HG03280 (cell line): ENCODE results near the gene ELK4.

Source experiments
- ATAC-seq: cut with Tn5 transposase; IDR thresholded peaks from one replicate; pipeline ENCODE4 v1.9.1; 2021; ENCODE audit warnings: mild to moderate bottlenecking, moderate library complexity; ENCODE audit not compliant: unreplicated experiment

ELK4 gene

DNA sequence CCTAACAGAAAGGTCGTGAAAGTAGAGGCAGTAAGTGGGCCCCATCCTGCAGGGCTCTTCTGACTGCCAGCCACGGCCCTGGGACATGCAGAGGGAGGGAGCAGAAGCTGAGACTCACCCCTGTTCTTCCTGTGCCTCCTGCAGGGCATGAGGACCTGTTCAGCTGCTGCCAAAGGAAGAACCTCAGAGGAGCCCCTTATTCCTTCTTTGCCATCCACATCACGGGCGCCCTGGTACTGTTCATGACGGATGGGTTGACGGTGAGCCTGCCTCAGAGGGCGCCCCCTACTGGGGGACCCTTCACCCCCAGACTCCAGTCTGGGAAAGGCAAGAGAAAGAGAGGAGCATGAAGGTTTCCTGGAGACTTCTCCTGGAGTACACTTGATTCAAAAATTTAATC lies 47.1 kb downstream of the ELK4 start:
- no peak for ATAC-seq

DNA sequence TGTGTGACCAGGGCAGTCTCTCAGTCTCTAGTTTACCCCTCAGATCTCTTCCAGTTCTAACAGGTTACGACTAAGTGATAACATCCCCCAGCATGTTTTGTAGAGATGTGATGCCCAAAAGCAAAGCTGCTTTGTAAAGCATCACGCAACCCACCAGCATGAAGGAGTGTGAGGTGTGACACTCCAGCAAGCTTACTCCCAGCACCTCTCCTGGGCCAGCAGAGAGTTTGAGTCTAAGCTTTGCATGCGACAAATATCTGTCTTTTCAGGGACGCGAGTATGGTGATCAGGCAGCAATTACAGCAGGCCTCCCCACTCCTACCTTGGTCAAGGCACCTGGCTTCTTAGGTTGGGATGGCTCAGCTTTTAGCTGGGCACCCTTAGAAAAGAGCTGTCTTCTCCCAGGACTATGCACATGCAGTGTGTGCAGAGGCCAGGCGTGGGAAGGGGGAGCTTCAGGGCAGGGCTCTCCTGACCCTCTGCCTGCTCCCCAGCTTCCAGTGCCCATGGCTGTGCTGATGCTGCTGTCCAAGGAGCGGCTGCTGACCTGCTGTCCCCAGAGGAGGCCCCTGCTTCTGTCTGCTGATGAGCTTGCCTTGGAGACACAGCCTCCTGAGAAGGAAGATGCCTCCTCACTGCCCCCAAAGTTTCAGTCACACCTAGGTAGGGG lies 48.2 kb downstream of the ELK4 start:
- ATAC-seq, result no peak

DNA sequence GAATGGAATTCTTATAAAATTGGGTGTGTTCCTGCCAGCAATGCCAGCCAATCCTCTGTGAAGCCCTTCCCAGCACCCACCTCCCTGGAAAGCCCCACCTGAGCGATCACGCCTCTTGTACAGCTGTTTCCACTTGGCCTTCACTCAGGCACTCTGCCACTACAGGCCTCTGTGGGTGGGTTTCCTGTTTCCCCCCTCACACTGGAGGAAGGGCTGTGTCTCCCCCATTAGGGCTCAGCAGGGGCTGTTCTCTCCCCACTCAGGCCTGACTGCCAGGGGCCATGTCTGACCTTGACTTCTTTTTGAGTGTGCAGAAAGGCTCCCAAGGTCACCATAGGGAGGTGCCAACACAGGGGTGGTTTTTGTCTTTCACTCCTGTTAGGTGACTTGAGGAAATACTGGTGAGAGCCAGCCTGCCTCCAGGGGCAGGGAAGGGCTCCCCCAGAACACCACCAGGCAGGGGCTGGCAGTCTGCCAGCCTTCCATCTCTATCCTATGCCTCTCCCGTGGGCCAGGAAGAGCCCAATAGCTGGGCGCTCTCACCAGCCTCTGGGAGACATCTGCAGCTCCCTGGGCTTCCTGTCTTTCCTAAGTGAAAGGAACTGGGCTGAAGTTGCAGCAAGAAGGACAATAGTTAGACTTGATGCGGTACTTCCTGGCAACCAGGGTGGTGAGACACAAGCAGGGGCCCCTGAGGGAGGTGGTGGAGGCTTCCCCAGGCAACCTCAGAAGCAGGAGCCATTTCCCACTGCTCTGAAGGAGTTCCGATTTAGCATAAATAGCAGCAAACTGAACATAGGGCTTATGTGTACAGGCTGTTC lies 49.1 kb downstream of the ELK4 start:
- ATAC-seq, result no peak

DNA sequence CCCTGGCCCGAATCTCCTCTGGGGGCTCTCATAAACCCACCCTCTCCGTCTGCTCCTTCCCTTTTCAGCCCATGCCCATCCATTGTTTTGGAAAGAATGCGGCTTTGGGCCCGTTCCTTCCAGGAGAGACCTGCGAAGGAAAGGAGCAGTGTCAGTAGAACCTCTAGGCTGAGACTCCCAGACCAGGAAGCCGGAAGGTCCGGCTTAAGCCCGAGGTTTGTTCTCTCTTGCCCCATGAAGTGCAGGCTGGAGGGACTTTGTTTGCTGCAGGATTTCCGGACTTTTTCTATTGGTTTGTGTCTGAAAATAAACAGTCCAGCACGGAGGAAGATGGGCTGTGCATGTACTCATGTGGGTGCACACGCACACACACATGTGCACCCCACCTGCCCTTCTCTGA lies 49.8 kb downstream of the ELK4 start:
- ATAC-seq, result no peak

GRCh38 chr1:205581321-205581980 lies 50.4 kb downstream of the ELK4 start:
- ATAC-seq, result no peak

DNA sequence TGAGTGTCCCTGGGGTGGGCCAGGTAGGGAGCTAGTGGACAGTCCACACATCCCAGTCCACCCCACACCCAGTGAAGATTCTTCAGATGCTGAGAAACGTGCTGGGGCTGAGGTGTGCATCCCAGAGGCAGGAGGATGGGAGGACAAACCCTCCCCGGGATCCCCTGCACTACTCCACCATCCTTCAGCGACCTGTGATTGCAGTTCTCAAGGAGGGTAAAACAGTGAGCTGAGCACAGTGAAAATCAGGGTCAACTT lies 51.0 kb downstream of the ELK4 start:
- ATAC-seq, result no peak

- ATAC-seq, result no peak
Observed at GRCh38 chr1:205580140-205580922, 51.5 kb downstream of the ELK4 start.

DNA sequence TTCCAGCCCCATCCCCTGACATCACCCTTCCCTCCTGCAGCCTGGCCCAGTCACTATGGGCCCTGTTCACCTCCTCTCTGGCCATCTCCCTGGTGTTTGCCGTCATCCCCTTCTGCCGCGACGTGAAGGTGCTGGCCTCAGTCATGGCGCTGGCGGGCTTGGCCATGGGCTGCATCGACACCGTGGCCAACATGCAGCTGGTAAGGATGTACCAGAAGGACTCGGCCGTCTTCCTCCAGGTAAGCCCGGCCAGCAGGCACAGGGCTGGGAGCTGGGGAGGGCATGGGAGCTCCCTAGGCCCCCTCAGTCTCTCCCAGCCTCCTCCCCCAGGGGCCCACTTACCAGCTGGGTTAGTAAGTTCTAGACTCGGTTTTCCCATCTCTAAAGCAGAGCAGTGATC lies 52.1 kb downstream of the ELK4 start:
- ATAC-seq, result no peak

GRCh38 chr1:205578780-205579571 lies 52.8 kb downstream of the ELK4 start:
- no peak for ATAC-seq

GRCh38 chr1:205577874-205578658 lies 53.7 kb downstream of the ELK4 start:
- ATAC-seq, result no peak

DNA sequence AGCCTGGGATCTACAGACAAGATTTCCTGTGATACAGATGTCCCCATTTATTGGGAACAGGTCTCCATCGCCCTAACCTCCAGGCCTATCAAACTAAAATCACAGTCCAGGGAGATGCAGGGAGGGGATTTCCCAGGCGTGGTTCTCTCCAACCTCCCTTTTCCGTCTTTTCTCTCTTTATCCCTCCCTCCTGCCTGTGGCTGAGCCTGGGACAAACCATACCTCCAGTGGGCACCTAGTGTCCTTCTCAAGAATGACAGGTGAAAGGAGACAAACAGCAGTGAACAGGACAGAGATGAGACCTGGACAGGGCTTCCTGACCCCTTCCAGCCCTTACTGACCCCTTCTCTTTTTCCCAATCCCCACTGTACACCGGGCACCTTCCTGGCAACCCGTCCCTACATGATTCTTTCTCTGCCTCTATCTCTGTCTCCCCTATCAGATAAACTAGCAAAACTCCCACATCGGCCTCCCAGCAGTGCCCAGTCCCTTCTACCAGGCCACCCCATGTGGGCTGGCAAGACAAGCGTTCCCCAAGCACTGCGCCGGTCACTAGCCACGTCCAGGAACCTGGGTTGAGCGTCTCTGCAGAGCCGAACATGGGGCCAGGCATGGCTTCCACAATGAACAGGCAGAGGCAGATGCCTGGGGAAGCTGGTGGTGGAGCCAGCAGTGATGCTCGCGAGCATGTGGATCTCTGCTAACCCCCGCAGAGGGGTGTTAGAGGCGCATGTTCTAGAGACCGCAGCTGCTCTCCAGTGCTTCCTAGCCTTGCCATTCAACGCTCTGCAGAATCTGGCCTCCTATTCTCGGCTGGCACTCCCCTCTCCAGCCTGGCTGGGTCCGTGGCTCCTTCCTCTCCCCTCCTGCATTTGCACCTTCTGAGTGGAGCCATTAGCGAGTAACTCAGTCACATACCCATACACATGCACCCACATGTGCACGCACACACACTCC lies 54.7 kb downstream of the ELK4 start:
- no peak for ATAC-seq

DNA sequence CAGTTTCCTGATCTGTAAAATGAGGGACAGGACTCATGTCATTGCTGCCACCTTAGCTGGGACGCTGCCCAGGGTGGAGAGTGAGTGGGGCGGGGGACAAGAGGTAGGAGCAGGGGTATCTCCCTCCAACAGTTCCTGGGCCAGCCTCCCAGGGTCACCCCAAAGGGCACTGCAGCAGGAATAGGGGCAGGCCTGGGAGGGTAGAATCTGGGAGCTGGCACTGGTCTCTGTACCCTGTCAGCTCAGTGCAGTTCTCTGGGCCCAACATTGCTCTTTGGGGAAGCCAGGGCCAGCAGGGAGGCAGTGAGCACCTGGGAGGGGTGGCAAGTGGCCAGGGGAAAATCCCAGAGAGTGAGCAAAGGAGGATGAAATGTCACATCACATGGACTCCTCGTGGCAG lies 55.8 kb downstream of the ELK4 start:
- no peak for ATAC-seq

DNA sequence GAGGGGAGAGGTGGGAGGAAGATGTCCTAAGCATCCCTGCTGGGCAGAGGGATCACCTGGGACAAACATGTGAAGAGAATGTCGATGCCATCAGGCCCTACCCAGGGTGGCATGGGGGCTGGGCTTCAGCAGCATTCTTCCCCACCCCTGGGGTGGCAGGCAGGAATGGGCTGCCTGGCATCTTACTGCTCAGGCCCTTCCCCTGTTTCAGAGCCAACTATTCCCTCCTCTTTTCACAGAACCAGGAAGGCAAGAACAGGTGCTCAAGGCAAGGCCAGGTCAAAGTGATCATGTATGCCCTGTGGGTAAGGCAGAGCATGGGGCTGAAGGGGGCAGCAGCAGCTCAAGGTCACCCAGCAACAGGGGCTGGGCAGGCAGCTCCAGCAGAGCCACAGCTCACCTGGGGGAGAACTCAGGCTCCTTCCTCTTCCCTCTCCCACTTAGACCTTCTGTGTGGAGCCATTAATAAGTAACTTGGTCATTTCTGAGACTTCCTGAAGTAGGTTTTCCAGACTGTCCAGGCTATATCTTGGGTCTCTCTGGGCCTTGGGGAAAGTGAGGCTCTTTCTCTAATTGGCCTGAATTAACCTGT lies 56.4 kb downstream of the ELK4 start:
- ATAC-seq, result no peak

- ATAC-seq, result no peak
Observed at GRCh38 chr1:205572421-205572820, 59.4 kb downstream of the ELK4 start.

- no peak for ATAC-seq
Observed at GRCh38 chr1:205571747-205572146, 60.1 kb downstream of the ELK4 start.

DNA sequence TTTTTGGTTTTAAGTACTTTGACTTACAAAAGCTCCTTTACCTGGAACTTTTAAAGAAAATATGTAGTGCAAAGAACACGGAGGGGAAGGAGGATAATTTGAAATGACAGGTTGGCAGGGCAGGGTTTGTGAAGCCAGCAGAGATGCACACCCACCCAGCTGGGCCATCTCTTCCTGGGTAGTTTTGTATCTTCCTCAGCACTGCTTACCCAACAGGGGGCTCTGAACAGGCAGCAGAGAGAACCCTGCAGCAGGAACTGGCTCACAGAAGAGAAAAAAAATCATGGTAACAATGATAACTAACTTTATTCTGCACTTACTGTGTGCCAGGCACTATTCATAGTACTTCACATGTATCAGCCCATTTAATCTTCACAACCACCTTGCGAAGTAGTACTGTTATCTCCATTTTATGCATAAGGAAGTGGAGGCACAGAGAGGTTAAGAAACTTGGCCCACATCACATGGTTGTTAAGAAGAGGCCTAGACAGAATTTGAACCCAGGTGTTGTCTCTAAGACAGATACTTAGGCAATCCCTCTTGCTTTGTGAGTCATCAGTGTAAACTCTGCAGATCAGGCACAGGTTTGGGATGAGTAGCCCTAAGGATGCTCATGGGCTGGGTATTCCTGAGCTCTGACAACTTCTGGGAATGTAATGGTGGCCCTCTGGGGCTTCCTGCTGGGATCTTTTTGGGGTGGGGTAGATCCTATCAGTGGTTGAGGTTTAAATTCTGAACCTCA lies 60.8 kb downstream of the ELK4 start:
- no peak for ATAC-seq

- no peak for ATAC-seq
Observed at GRCh38 chr1:205570173-205570501, 61.7 kb downstream of the ELK4 start.
